A673 (cell line): ENCODE measurements around the gene FGF1.

Experiments
- EZH2 ChIP-seq: fragments of 200-600 bp; sonication (generic); IDR thresholded peaks from 2 replicates; pipeline ENCODE4 v1.6.1; 2017; ENCODE audit warnings: borderline replicate concordance, low read depth, mild to moderate bottlenecking, mixed read lengths, antibody characterized with exemption, low read length; ENCODE audit not compliant: poor library complexity, severe bottlenecking
- TF ChIP-seq, protein P1 (sequence below): fragments of 300-800, 200-600 bp; sonication (generic); conservative IDR thresholded peaks from 2 replicates; pipeline ENCODE4 v1.5.1; 2017; ENCODE audit warnings: low read depth, mild to moderate bottlenecking, antibody characterized with exemption, low read length, moderate library complexity, mixed read lengths

GRCh38 chr5:142677198-142677597, 8.7 kb downstream of the FGF1 start:
- no peak for TF ChIP-seq EZH2
- TF ChIP-seq, protein P1, sequence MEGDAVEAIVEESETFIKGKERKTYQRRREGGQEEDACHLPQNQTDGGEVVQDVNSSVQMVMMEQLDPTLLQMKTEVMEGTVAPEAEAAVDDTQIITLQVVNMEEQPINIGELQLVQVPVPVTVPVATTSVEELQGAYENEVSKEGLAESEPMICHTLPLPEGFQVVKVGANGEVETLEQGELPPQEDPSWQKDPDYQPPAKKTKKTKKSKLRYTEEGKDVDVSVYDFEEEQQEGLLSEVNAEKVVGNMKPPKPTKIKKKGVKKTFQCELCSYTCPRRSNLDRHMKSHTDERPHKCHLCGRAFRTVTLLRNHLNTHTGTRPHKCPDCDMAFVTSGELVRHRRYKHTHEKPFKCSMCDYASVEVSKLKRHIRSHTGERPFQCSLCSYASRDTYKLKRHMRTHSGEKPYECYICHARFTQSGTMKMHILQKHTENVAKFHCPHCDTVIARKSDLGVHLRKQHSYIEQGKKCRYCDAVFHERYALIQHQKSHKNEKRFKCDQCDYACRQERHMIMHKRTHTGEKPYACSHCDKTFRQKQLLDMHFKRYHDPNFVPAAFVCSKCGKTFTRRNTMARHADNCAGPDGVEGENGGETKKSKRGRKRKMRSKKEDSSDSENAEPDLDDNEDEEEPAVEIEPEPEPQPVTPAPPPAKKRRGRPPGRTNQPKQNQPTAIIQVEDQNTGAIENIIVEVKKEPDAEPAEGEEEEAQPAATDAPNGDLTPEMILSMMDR = no peak
